H9 (cell line): ENCODE measurements around the gene FRMPD1. TPM values are rescaled to one million over a fixed set of nuclear protein-coding genes. Genes with fewer than 3 reads are reported as not detected.

ENCODE experiments used
- DNase-seq: peaks from one replicate; pipeline ENCODE4 v3.0.0-alpha.2; 2017
- H2AFZ ChIP-seq: one replicate; pipeline ENCODE4 v1.6.1; 2013; ENCODE audit warnings: mild to moderate bottlenecking, low read length, control low read depth, moderate library complexity
- H2AK5ac ChIP-seq: 2 replicates; pipeline ENCODE4 v1.6.1; 2013; ENCODE audit warnings: low read length, control low read depth, mixed read lengths; ENCODE audit not compliant: insufficient read length
- H2BK120ac ChIP-seq: one replicate; pipeline ENCODE4 v1.6.1; 2013; ENCODE audit warnings: low read depth, mild to moderate bottlenecking, low read length, control low read depth, inconsistent platforms; ENCODE audit not compliant: poor library complexity, severe bottlenecking
- H2BK12ac ChIP-seq: 2 replicates; pipeline ENCODE4 v1.6.1; 2013; ENCODE audit warnings: low read length, control low read depth, mixed read lengths, low read depth; ENCODE audit not compliant: insufficient read length
- H2BK15ac ChIP-seq: 2 replicates; pipeline ENCODE4 v1.6.1; 2013; ENCODE audit warnings: low read depth, low read length, control low read depth
- H2BK20ac ChIP-seq: one replicate; pipeline ENCODE4 v1.6.1; 2013; ENCODE audit warnings: low read depth, mild to moderate bottlenecking, low read length, control low read depth, inconsistent platforms; ENCODE audit not compliant: poor library complexity, severe bottlenecking
- H2BK5ac ChIP-seq: 2 replicates; pipeline ENCODE4 v1.6.1; 2013; ENCODE audit warnings: low read length, control low read depth, mixed read lengths; ENCODE audit not compliant: insufficient read length
- H3K14ac ChIP-seq: 2 replicates; pipeline ENCODE4 v1.6.1; 2013; ENCODE audit warnings: low read length, control low read depth; ENCODE audit not compliant: insufficient read depth
- H3K18ac ChIP-seq: 2 replicates; pipeline ENCODE4 v1.6.1; 2013; ENCODE audit warnings: low read depth, mild to moderate bottlenecking, mixed read lengths, low read length, control low read depth; ENCODE audit not compliant: insufficient read length
- H3K23ac ChIP-seq: 2 replicates; pipeline ENCODE4 v1.6.1; 2013; ENCODE audit warnings: low read length, control low read depth, mixed read lengths, low read depth; ENCODE audit not compliant: insufficient read length
- H3K23me2 ChIP-seq: 2 replicates; pipeline ENCODE4 v1.6.1; 2013; ENCODE audit warnings: low read depth, mild to moderate bottlenecking, mixed read lengths, low read length, control low read depth; ENCODE audit not compliant: insufficient read length, poor library complexity, severe bottlenecking
- H3K27ac ChIP-seq: 2 replicates; pipeline ENCODE4 v1.5.1; 2013; ENCODE audit warnings: low read length, control low read depth, mixed read lengths, low read depth; ENCODE audit not compliant: insufficient read length
- H3K27me3 ChIP-seq: 2 replicates; pipeline ENCODE4 v1.6.1; 2013; ENCODE audit warnings: low read length, control low read depth, inconsistent platforms; ENCODE audit not compliant: insufficient read depth
- H3K4ac ChIP-seq: 2 replicates; pipeline ENCODE4 v1.6.1; 2013; ENCODE audit warnings: low read depth, mild to moderate bottlenecking, control low read depth, inconsistent platforms, low read length, moderate library complexity
- H3K4me1 ChIP-seq: 2 replicates; pipeline ENCODE4 v1.6.1; 2013; ENCODE audit warnings: low read length, control low read depth, inconsistent platforms; ENCODE audit not compliant: insufficient read depth
- H3K4me2 ChIP-seq: 2 replicates; pipeline ENCODE4 v1.6.1; 2013; ENCODE audit warnings: low read length, control low read depth, mixed read lengths; ENCODE audit not compliant: insufficient read length, insufficient read depth
- H3K56ac ChIP-seq: 2 replicates; pipeline ENCODE4 v1.6.1; 2013; ENCODE audit warnings: low read depth, mild to moderate bottlenecking, mixed read lengths, low read length, control low read depth; ENCODE audit not compliant: insufficient read length
- H3K79me1 ChIP-seq: 2 replicates; pipeline ENCODE4 v1.6.1; 2013; ENCODE audit warnings: low read depth, mild to moderate bottlenecking, moderate library complexity, low read length, control low read depth, inconsistent platforms; ENCODE audit not compliant: insufficient read depth, poor library complexity, severe bottlenecking
- H3K79me2 ChIP-seq: 2 replicates; pipeline ENCODE4 v1.6.1; 2013; ENCODE audit warnings: low read length, control low read depth, inconsistent platforms; ENCODE audit not compliant: insufficient read depth
- H3K9ac ChIP-seq: 2 replicates; pipeline ENCODE4 v1.6.1; 2013; ENCODE audit warnings: low read length, control low read depth, mixed read lengths; ENCODE audit not compliant: insufficient read length; ENCODE audit errors: extremely low read depth
- H3K9me3 ChIP-seq: one replicate; pipeline ENCODE4 v1.6.1; 2013; ENCODE audit warnings: low read depth, low read length, inconsistent platforms; ENCODE audit not compliant: control insufficient read depth
- H3T11ph ChIP-seq: one replicate; pipeline ENCODE4 v1.6.1; 2013; ENCODE audit warnings: mild to moderate bottlenecking, low read length, control low read depth, inconsistent platforms
- H4K20me1 ChIP-seq: one replicate; pipeline ENCODE4 v1.6.1; 2013; ENCODE audit not compliant: control insufficient read depth, insufficient read length, insufficient read depth
- H4K5ac ChIP-seq: 2 replicates; pipeline ENCODE4 v1.6.1; 2013; ENCODE audit warnings: low read depth, mild to moderate bottlenecking, mixed read lengths, low read length, control low read depth; ENCODE audit not compliant: insufficient read length
- H4K8ac ChIP-seq: replicated peaks from 2 replicates; pipeline ENCODE4 v1.6.1; 2013; ENCODE audit warnings: low read length, control low read depth, mixed read lengths, low read depth; ENCODE audit not compliant: insufficient read length
- H4K91ac ChIP-seq: 2 replicates; pipeline ENCODE4 v1.6.1; 2013; ENCODE audit warnings: low read depth, mild to moderate bottlenecking, moderate library complexity, mixed read lengths, low read length, control low read depth; ENCODE audit not compliant: insufficient read length
- H3K27ac Mint-ChIP-seq, 3 experiments: 2 replicates in 2 of 3; 3 replicates in 1 of 3; pipeline ENCODE4 v1.8.0; 2020 to 2021; ENCODE audit warnings: mixed read lengths in 3 of 3, mild to moderate bottlenecking in 1 of 3, moderate library complexity in 1 of 3
- H3K27me3 Mint-ChIP-seq: 2 replicates; pipeline ENCODE4 v1.8.0; 2021; ENCODE audit warnings: low read depth, mild to moderate bottlenecking, moderate library complexity, mixed read lengths
- H3K36me3 Mint-ChIP-seq, 3 experiments: 2 replicates in 2 of 3; 3 replicates in 1 of 3; pipeline ENCODE4 v1.8.0; 2020 to 2021; ENCODE audit warnings: low read depth in 3 of 3, mixed read lengths in 3 of 3; ENCODE audit not compliant: insufficient read depth in 1 of 3
- H3K4me1 Mint-ChIP-seq, 2 experiments: 2 replicates each; pipeline ENCODE4 v1.8.0; 2020; ENCODE audit warnings: mixed read lengths in 2 of 2
- H3K4me3 Mint-ChIP-seq, 2 experiments: 2 replicates in 1 of 2; 3 replicates in 1 of 2; pipeline ENCODE4 v1.8.0; 2020 to 2021; ENCODE audit warnings: mild to moderate bottlenecking in 2 of 2, mixed read lengths in 2 of 2, moderate library complexity in 1 of 2
- H3K9me3 Mint-ChIP-seq, 2 experiments: 2 replicates in 1 of 2; 3 replicates in 1 of 2; pipeline ENCODE4 v1.8.0; 2020; ENCODE audit warnings: mild to moderate bottlenecking in 2 of 2, mixed read lengths in 2 of 2, moderate library complexity in 1 of 2
- CTCF ChIP-seq: fragments of 200-600 bp; sonication (generic); conservative IDR thresholded peaks from 3 replicates; pipeline ENCODE4 v1.8.0; 2021; ENCODE audit warnings: antibody characterized with exemption, mild to moderate bottlenecking
- WGBS: extraction: QIAGEN DNeasy Blood & Tissue Kit; methylation state at CpG from one replicate; pipeline ENCODE4 v1.1.7; 2013; ENCODE audit warnings: missing lambda C conversion rate, low lambda C conversion rate, mixed read lengths; ENCODE audit not compliant: insufficient read length; ENCODE audit errors: extremely low coverage; 5-methylcytosine and 5-hydroxymethylcytosine counted together
- total RNA-seq: library from RNA; stranded (reverse); gene quantifications from 2 replicates; pipeline ENCODE4 v1.2.1, GENCODE V29; 2021

Gene FRMPD1
- total RNA-seq, 1 experiment from 2014 or later: 0.04 TPM

GRCh38 chr9:37740631-37741328 lies 90.0 kb downstream of the FRMPD1 start:
- Histone ChIP-seq H2BK20ac (no peak overlapping the region), H3K27ac (no peak overlapping the region), H3T11ph (no peak overlapping the region), H4K91ac (no peak overlapping the region), H2AFZ (no peak overlapping the region), H4K8ac (no peak overlapping the region), H3K23ac (no peak overlapping the region), H2BK15ac (no peak overlapping the region), H2BK120ac (no peak overlapping the region), H3K4me1 (no peaks in the 10 kb centered on the region), H3K9ac (no peak overlapping the region), H2AK5ac (no peak overlapping the region), H3K4ac (no peak overlapping the region), H3K56ac (no peak overlapping the region), H3K14ac (no peak overlapping the region), H2BK5ac (no peak overlapping the region), H2BK12ac (no peak overlapping the region), H3K4me2 (no peak overlapping the region), H4K5ac (no peak overlapping the region), H4K20me1 (peaks cover 2% of the 10 kb centered on the region), H3K27me3 (no peaks in the 10 kb centered on the region), H3K23me2 (peaks cover 2% of the 10 kb centered on the region), H3K79me1 (no peaks in the 10 kb centered on the region), H3K9me3 (no peaks in the 10 kb centered on the region), H3K18ac (no peak overlapping the region), H3K79me2 (no peaks in the 10 kb centered on the region)
- H3K36me3 Mint-ChIP-seq: no peaks in the 10 kb centered on the region
- no peak for TF ChIP-seq CTCF
- peaks cover 8 to 17% of the 10 kb centered on the region in 2 experiments for H3K4me1 Mint-ChIP-seq
- H3K27ac Mint-ChIP-seq: no peak overlapping the region
- DNase-seq: no peak
- no CpG with 5 or more reads among the region's 15 CpGs for WGBS
- H3K4me3 Mint-ChIP-seq: no peak overlapping the region
- peaks cover 12% of the 10 kb centered on the region for H3K27me3 Mint-ChIP-seq
- H3K9me3 Mint-ChIP-seq: no peaks in the 10 kb centered on the region
